MG63 (cell line): Measurements from ENCODE around the gene CALML3. TPM values are rescaled to one million over a fixed set of nuclear protein-coding genes. Genes with fewer than 3 reads are reported as not detected.
A peak's percentile ranks its signal among the peaks of the same experiment; 100 is the strongest.

Experiments used
- DNase-seq: peaks from one replicate; pipeline ENCODE4 v3.0.0-alpha.2; 2020
- H3K27me3 ChIP-seq: fragments of 250-450 bp; sonication (Bioruptor Pico); 2 replicates; pipeline ENCODE4 v1.5.1; 2020; ENCODE audit warnings: mild to moderate bottlenecking, moderate library complexity
- H3K36me3 ChIP-seq: fragments of 250-450 bp; sonication (Bioruptor Pico); 2 replicates; pipeline ENCODE4 v1.5.1; 2020; ENCODE audit warnings: mild to moderate bottlenecking, moderate library complexity
- H3K4me3 ChIP-seq: fragments of 250-450 bp; sonication (Bioruptor Pico); 2 replicates; pipeline ENCODE4 v1.5.1; 2020; ENCODE audit warnings: mild to moderate bottlenecking, moderate library complexity
- H3K9me3 ChIP-seq: fragments of 250-450 bp; sonication (Bioruptor Pico); 2 replicates; pipeline ENCODE4 v1.5.1; 2020; ENCODE audit warnings: mild to moderate bottlenecking, moderate library complexity
- total RNA-seq: library from RNA; depleted of rRNA; stranded (reverse); fragments of >200 nt; shearing (Covaris generic); gene quantifications from 2 replicates; pipeline ENCODE4 v1.2.3, GENCODE V29; 2014; ENCODE audit warnings: low replicate concordance; rRNA removed

CALML3 gene
- total RNA-seq, 1 experiment from 2014 or later = not detected

GRCh38 chr10:5575482-5576153 lies 50.9 kb downstream of the CALML3 start:
- peak; percentile 45 for DNase-seq
- no peak overlapping the region for H3K4me3 ChIP-seq
- H3K27me3 ChIP-seq = no peaks in the 10 kb centered on the region
- no peaks in the 10 kb centered on the region for H3K36me3 ChIP-seq
- H3K9me3 ChIP-seq = no peaks in the 10 kb centered on the region

- H3K4me3 ChIP-seq = no peak overlapping the region
- H3K27me3 ChIP-seq = no peaks in the 10 kb centered on the region
- H3K36me3 ChIP-seq = no peaks in the 10 kb centered on the region
- no peak for DNase-seq
- no peaks in the 10 kb centered on the region; the same call in 1 of the 2 replicates for H3K9me3 ChIP-seq
These were observed 51.5 kb downstream of the CALML3 start for GRCh38 chr10:5576154-5576748.

Other genes with a start within 250 kb of the CALML3 start
- gene UCN3, start 160.0 kb upstream of the CALML3 start, total RNA-seq = not detected in 2 replicates
- gene TUBAL3, start 120.1 kb upstream of the CALML3 start, total RNA-seq = not detected in 2 replicates
- 9.3 and 18.4 TPM in 2 replicates for gene NET1, start 112.4 kb upstream of the CALML3 start, total RNA-seq
- not detected in 2 replicates for gene CALML5, start 25.4 kb upstream of the CALML3 start, total RNA-seq
- 0.59 and 0.92 TPM in 2 replicates for gene ASB13, start 141.6 kb downstream of the CALML3 start, total RNA-seq
- 18.1 and 39.1 TPM in 2 replicates for gene TASOR2, start 159.9 kb downstream of the CALML3 start, total RNA-seq